NCI-H2227 (cell line): Measurements from ENCODE around the gene FOXJ3.

Experiments
- DNase-seq: peaks from one replicate; lab custom pipeline; 2025; ENCODE audit not compliant: unreplicated experiment; lab: John Stamatoyannopoulos, UW

FOXJ3 gene

GRCh38 chr1:42334240-42335049 is 590 bp downstream of the FOXJ3 start:
- DNase-seq = peak; percentile 87

GRCh38 chr1:42333662-42334239 is 1.3 kb downstream of the FOXJ3 start:
- DNase-seq = no peak

- no peak for DNase-seq
These were observed 2.2 kb downstream of the FOXJ3 start for GRCh38 chr1:42332877-42333276.

- no peak for DNase-seq
These were observed 4.8 kb downstream of the FOXJ3 start for GRCh38 chr1:42330215-42330614.

GRCh38 chr1:42328916-42329496 is 6.0 kb downstream of the FOXJ3 start:
- DNase-seq = no peak

GRCh38 chr1:42328047-42328625 is 6.9 kb downstream of the FOXJ3 start:
- DNase-seq = no peak

- DNase-seq = no peak
These were observed 10.0 kb downstream of the FOXJ3 start for GRCh38 chr1:42325014-42325402.

- no peak for DNase-seq
These were observed 10.5 kb downstream of the FOXJ3 start for GRCh38 chr1:42324398-42325013.

GRCh38 chr1:42323551-42323950 is 11.5 kb downstream of the FOXJ3 start:
- DNase-seq = no peak

- DNase-seq = no peak
These were observed 12.5 kb downstream of the FOXJ3 start for GRCh38 chr1:42322577-42322976.

GRCh38 chr1:42321731-42322130 is 13.3 kb downstream of the FOXJ3 start:
- no peak for DNase-seq

GRCh38 chr1:42320708-42321107 is 14.3 kb downstream of the FOXJ3 start:
- no peak for DNase-seq

- no peak for DNase-seq
These were observed 15.1 kb downstream of the FOXJ3 start for GRCh38 chr1:42319871-42320484.

GRCh38 chr1:42319128-42319851 is 15.7 kb downstream of the FOXJ3 start:
- DNase-seq = no peak

- no peak for DNase-seq
These were observed 16.4 kb downstream of the FOXJ3 start for GRCh38 chr1:42318601-42319000.

GRCh38 chr1:42317308-42317707 is 17.7 kb downstream of the FOXJ3 start:
- no peak for DNase-seq

GRCh38 chr1:42316292-42316691 is 18.7 kb downstream of the FOXJ3 start:
- no peak for DNase-seq

GRCh38 chr1:42315500-42315899 is 19.5 kb downstream of the FOXJ3 start:
- DNase-seq = no peak

- DNase-seq = no peak
These were observed 21.1 kb downstream of the FOXJ3 start for GRCh38 chr1:42313970-42314369.

- no peak for DNase-seq
These were observed 22.3 kb downstream of the FOXJ3 start for GRCh38 chr1:42312576-42313212.
